ENCODE measurements around the gene FAM135A. TPM values are rescaled to one million over a fixed set of nuclear protein-coding genes. Genes with fewer than 3 reads are reported as not detected.
"Not testable (repeated sequence)": the region's sequence is repeated elsewhere in the genome, so short reads cannot be mapped to it uniquely, and the experiment has no call there.

The FAM135A gene
- total RNA-seq, 1 donor from 2014 or later = 9.4 TPM

GRCh38 chr6:70445001-70445400 lies 31.7 kb downstream of the FAM135A start:
- Mint-ChIP-seq H3K4me3 (ENCODE audit: low read depth) (no peak overlapping the region), H3K27me3 (ENCODE audit: low read depth) (no peaks in the 10 kb centered on the region), H3K4me1 (ENCODE audit: low read depth) (no peaks in the 10 kb centered on the region), H3K9me3 (peaks cover 6% of the 10 kb centered on the region), H3K27ac (no peak overlapping the region), H3K36me3 (ENCODE audit: low read depth) (peaks cover 7% of the 10 kb centered on the region)
- DNase-seq (ENCODE audit: low spot score) = no peak
- intact Hi-C loops (cut with micrococcal nuclease) = no loop called here

DNA sequence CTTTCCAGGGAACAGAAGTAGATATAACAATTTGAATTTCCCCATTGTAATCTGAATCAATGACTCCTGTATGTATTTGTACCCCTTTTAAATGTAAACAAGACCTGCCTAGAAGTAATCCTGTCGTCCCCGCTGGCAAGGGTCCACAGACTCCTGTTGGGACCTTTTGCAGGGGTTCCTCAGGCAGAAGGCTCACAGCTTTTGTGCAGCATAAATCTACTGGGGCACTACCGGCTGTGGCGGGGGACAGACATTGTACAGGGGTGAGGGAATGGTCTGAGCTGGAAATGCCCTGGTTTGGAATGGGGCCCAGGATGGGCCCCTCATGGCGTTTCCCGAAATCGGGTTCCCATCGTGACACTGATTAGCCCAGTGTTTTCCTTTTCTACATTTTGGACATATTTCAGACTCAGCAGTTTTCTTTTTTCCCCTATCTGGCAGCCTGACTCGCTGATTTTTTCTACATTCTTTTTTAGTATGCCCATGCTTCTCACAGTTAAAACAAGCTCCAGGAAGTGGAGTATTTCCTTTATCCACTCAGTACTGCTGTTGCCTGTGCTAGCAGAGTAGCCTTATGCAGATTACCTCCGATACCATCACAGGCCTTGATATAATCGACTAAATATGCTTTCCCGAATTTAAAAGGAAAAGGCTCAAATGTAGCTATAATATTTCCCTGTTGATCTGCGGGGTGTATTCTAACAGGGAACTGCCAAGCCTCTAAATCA lies 34.2 kb downstream of the FAM135A start:
- H3K27ac Mint-ChIP-seq; H3K9me3 Mint-ChIP-seq; H3K36me3 Mint-ChIP-seq (ENCODE audit: low read depth); H3K4me1 Mint-ChIP-seq (ENCODE audit: low read depth); H3K4me3 Mint-ChIP-seq (ENCODE audit: low read depth); DNase-seq (ENCODE audit: low spot score); H3K27me3 Mint-ChIP-seq (ENCODE audit: low read depth); intact Hi-C loops (cut with micrococcal nuclease): not testable (repeated sequence)

- H3K4me3 Mint-ChIP-seq (ENCODE audit: low read depth); H3K36me3 Mint-ChIP-seq (ENCODE audit: low read depth); intact Hi-C loops (cut with micrococcal nuclease); H3K4me1 Mint-ChIP-seq (ENCODE audit: low read depth); H3K27ac Mint-ChIP-seq; H3K9me3 Mint-ChIP-seq; DNase-seq (ENCODE audit: low spot score); H3K27me3 Mint-ChIP-seq (ENCODE audit: low read depth): not testable (repeated sequence)
These were observed 40.6 kb downstream of the FAM135A start for GRCh38 chr6:70453899-70454298.

DNA sequence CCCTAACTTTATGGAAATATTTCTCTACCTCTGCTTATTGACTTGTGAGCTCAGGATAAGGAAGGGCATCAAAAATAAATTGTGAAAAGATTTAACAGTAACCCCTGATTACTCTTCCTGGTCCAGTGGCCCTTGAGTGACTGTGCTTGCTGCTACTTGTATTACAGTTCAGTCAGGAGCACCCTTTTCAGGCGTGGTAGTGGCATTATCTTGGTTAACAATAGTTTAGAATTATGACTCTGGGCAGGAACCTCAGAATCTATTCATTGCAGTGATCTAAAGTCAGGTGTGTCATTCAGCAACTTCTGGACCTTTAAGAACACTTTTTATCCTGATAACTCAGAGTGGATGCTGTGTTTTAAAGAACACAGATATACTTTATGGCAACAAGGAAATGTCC lies 43.4 kb downstream of the FAM135A start:
- Mint-ChIP-seq H3K9me3 (no peaks in the 10 kb centered on the region), H3K4me1 (ENCODE audit: low read depth) (peaks cover 2% of the 10 kb centered on the region), H3K27ac (no peak overlapping the region), H3K36me3 (ENCODE audit: low read depth) (peaks cover 8% of the 10 kb centered on the region), H3K4me3 (ENCODE audit: low read depth) (no peak overlapping the region), H3K27me3 (ENCODE audit: low read depth) (no peaks in the 10 kb centered on the region)
- no peak for DNase-seq (ENCODE audit: low spot score)
- intact Hi-C loops (cut with micrococcal nuclease) = no loop called here

DNA sequence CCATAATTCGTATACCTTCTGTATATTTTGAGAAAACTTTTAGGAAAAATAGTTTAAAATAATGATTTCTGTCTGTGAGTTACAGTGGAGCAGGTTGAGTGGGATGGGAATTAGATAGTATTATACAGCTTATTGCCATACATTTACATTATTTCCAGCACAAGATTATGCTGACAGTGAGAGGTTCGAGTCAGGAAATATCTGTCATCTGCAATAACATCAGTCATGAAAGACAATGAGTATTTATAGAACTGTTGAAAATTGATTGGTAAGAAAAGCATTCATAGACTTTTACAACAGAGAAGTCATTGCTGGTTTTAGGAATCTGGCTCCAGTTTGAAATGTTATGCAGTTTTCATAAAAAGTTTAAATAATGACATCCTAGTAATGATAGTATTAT lies 45.9 kb downstream of the FAM135A start:
- Mint-ChIP-seq H3K27ac (no peak overlapping the region), H3K4me3 (ENCODE audit: low read depth) (no peak overlapping the region), H3K27me3 (ENCODE audit: low read depth) (no peaks in the 10 kb centered on the region), H3K36me3 (ENCODE audit: low read depth) (no peaks in the 10 kb centered on the region), H3K4me1 (ENCODE audit: low read depth) (no peaks in the 10 kb centered on the region), H3K9me3 (no peaks in the 10 kb centered on the region)
- intact Hi-C loops (cut with micrococcal nuclease) = no loop called here
- DNase-seq (ENCODE audit: low spot score) = no peak

- H3K9me3 Mint-ChIP-seq; DNase-seq (ENCODE audit: low spot score); H3K27ac Mint-ChIP-seq; H3K4me1 Mint-ChIP-seq (ENCODE audit: low read depth); H3K27me3 Mint-ChIP-seq (ENCODE audit: low read depth); H3K36me3 Mint-ChIP-seq (ENCODE audit: low read depth); intact Hi-C loops (cut with micrococcal nuclease); H3K4me3 Mint-ChIP-seq (ENCODE audit: low read depth): not testable (repeated sequence)
These were observed 46.4 kb downstream of the FAM135A start for GRCh38 chr6:70459699-70460098.

DNA sequence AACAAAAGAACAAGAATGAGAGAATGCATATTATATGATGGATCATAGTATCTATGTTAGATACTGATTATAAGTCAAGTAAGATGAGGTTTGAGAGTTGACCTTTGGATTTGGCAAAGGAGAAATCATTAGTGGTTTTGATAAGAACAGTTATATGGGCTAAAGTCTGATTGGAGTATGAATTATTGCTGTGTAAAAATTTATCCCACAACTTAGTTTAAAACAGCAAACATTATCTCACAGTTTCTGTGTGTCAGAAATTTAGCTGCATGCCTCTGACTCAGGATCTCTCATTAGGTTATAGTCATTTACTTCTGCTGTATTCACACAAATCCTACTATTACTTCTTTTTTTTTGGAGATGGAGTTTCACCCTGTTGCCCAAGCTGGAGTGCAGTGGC lies 56.7 kb downstream of the FAM135A start:
- H3K27ac Mint-ChIP-seq = no peak overlapping the region
- no peaks in the 10 kb centered on the region for H3K9me3 Mint-ChIP-seq
- no peaks in the 10 kb centered on the region for H3K4me1 Mint-ChIP-seq (ENCODE audit: low read depth)
- H3K36me3 Mint-ChIP-seq (ENCODE audit: low read depth) = peaks cover 5% of the 10 kb centered on the region
- H3K27me3 Mint-ChIP-seq (ENCODE audit: low read depth) = no peaks in the 10 kb centered on the region
- no peak overlapping the region for H3K4me3 Mint-ChIP-seq (ENCODE audit: low read depth)
- intact Hi-C loops (cut with micrococcal nuclease) = no loop called here
- no peak for DNase-seq (ENCODE audit: low spot score)

DNA sequence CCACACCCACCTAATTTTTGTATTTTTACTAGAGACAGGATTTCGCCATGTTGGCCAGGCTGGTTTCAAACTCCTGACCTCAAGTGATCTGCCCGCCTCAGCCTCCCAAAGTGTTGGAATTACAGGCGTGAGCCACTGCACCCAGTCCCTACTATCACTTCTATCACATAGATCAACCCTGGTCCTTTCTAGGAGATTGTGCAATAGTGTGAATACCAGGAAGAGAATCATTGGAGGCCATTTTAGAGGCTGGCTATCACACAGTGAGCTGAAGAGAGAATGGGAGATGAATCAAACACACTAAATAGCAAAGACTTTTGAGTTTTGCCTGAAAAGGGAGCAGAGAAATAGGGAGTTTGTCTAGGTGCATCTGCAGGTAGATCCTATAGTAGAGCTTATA lies 57.2 kb downstream of the FAM135A start:
- H3K9me3 Mint-ChIP-seq; DNase-seq (ENCODE audit: low spot score); H3K4me3 Mint-ChIP-seq (ENCODE audit: low read depth); intact Hi-C loops (cut with micrococcal nuclease); H3K27me3 Mint-ChIP-seq (ENCODE audit: low read depth); H3K4me1 Mint-ChIP-seq (ENCODE audit: low read depth); H3K36me3 Mint-ChIP-seq (ENCODE audit: low read depth); H3K27ac Mint-ChIP-seq: not testable (repeated sequence)

DNA sequence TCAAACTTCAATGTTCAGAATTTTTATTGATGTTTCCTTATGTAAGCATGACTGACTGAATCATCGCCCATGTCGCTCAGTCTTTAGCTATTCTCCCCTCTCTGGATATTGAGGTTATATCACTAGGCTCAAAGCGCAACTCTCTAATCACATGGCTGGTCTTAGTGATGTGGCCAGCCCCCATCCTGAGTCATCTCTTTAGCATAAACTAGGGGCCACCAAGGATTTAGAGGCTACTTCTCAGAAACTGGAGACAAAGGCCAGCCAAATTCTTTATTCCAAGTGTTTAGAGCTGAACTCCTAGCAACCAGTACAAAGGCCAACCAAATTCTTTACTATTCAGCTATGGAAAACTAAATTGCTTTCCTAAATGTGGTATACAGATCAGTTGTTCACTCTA lies 61.4 kb downstream of the FAM135A start:
- Mint-ChIP-seq H3K9me3 (peaks cover 4% of the 10 kb centered on the region), H3K4me1 (ENCODE audit: low read depth) (no peaks in the 10 kb centered on the region), H3K27ac (no peak overlapping the region), H3K36me3 (ENCODE audit: low read depth) (peaks cover 15% of the 10 kb centered on the region), H3K27me3 (ENCODE audit: low read depth) (no peaks in the 10 kb centered on the region), H3K4me3 (ENCODE audit: low read depth) (no peak overlapping the region)
- intact Hi-C loops (cut with micrococcal nuclease) = no loop called here
- no peak for DNase-seq (ENCODE audit: low spot score)

DNA sequence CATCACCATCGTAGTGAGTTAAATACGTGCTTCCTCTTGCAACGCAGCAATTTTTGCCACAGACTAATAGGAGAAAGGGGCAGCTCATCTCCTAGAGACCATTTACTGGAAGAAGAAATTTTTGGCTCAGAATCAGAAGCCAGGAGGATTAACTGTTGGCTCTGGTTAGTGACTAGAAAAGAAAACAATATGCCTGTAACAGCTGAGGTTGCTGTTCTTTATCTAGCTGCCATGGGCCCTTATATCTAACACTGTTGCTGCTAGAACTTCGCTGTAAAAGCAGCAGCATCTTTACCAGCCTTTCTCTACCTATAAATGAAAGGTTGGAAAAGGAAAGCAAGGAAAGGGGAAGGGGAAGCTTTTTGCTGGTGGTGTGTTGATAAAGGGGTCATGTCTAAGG lies 65.9 kb downstream of the FAM135A start:
- peaks cover 4% of the 10 kb centered on the region for H3K9me3 Mint-ChIP-seq
- H3K36me3 Mint-ChIP-seq (ENCODE audit: low read depth) = peaks cover 15% of the 10 kb centered on the region
- H3K4me1 Mint-ChIP-seq (ENCODE audit: low read depth) = no peaks in the 10 kb centered on the region
- H3K27me3 Mint-ChIP-seq (ENCODE audit: low read depth) = no peaks in the 10 kb centered on the region
- DNase-seq (ENCODE audit: low spot score) = no peak
- H3K4me3 Mint-ChIP-seq (ENCODE audit: low read depth) = no peak overlapping the region
- intact Hi-C loops (cut with micrococcal nuclease) = no loop called here
- H3K27ac Mint-ChIP-seq = no peak overlapping the region

- H3K36me3 Mint-ChIP-seq (ENCODE audit: low read depth) = not testable (repeated sequence)
These were observed 73.3 kb downstream of the FAM135A start for GRCh38 chr6:70486638-70487037.

GRCh38 chr6:70489364-70489763 lies 76.1 kb downstream of the FAM135A start:
- Mint-ChIP-seq H3K27me3 (ENCODE audit: low read depth) (no peaks in the 10 kb centered on the region), H3K4me1 (ENCODE audit: low read depth) (no peaks in the 10 kb centered on the region), H3K27ac (no peak overlapping the region), H3K9me3 (no peaks in the 10 kb centered on the region), H3K36me3 (ENCODE audit: low read depth) (no peaks in the 10 kb centered on the region), H3K4me3 (ENCODE audit: low read depth) (no peak overlapping the region)
- intact Hi-C loops (cut with micrococcal nuclease) = no loop called here
- no peak for DNase-seq (ENCODE audit: low spot score)

More at GRCh38 chr6:70486638-70487037, 73.3 kb downstream of the FAM135A start:
- H3K27me3 Mint-ChIP-seq (ENCODE audit: low read depth); H3K4me1 Mint-ChIP-seq (ENCODE audit: low read depth); DNase-seq (ENCODE audit: low spot score); H3K4me3 Mint-ChIP-seq (ENCODE audit: low read depth); intact Hi-C loops (cut with micrococcal nuclease); H3K27ac Mint-ChIP-seq; H3K9me3 Mint-ChIP-seq: not testable (repeated sequence)

DNA sequence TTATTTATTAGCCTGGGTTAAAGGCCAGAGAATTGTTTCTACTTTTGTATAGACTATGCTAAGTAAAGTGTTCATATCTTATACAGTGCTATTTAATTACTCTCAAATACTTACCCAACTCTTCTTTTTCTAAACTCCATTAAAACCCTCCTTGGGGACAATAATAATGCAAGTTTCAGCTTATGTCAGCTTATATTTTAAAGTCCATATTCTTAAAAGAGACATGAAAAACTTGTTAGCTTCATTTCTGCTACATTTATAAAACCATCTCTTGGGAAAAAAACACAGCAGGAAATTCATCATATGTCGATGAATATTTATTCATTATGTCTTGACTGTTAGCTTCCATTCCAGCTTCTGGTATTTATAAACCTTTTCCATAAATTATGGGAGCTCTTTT lies 81.5 kb downstream of the FAM135A start:
- intact Hi-C loops (cut with micrococcal nuclease) = no loop called here
- Mint-ChIP-seq H3K9me3 (peaks cover 11% of the 10 kb centered on the region), H3K27ac (no peak overlapping the region), H3K4me3 (ENCODE audit: low read depth) (no peak overlapping the region), H3K4me1 (ENCODE audit: low read depth) (no peaks in the 10 kb centered on the region), H3K27me3 (ENCODE audit: low read depth) (no peaks in the 10 kb centered on the region), H3K36me3 (ENCODE audit: low read depth) (no peaks in the 10 kb centered on the region)
- DNase-seq (ENCODE audit: low spot score) = no peak

DNA sequence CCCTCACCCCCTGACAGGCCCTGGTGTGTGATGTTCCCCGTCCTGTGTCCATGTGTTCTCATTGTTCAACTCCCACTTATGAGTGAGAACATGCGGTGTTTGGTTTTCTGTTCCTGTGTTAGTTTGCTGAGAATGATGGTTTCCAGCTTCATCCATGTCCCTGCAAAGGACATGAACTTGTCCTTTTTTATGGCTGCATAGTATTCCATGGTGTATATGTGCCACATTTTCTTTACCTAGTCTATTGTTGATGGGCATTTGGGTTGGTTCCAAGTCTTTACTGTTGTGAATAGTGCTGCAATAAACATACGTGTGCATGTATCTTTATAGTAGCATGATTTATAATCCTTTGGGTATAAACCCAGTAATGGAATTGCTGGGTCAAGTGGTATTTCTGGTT lies 82.5 kb downstream of the FAM135A start:
- H3K36me3 Mint-ChIP-seq (ENCODE audit: low read depth); H3K27me3 Mint-ChIP-seq (ENCODE audit: low read depth); DNase-seq (ENCODE audit: low spot score); H3K4me3 Mint-ChIP-seq (ENCODE audit: low read depth); intact Hi-C loops (cut with micrococcal nuclease); H3K4me1 Mint-ChIP-seq (ENCODE audit: low read depth); H3K27ac Mint-ChIP-seq: not testable (repeated sequence)
- peaks cover 14% of the 10 kb centered on the region for H3K9me3 Mint-ChIP-seq

All from activated T-helper 2 cell treated with anti-CD3 and anti-CD28 coated beads, Interferon-gamma antibody, Interleukin-2, Interleukin-4, amounts not matched to agents 10 μg/mL and 5 μg/mL and 100 μg/mL, durations not matched to agents 14 hours and 24 hours and 36 hours (primary cell).